ENCODE data around the gene WDR47. TPM values are rescaled to one million over a fixed set of nuclear protein-coding genes. Genes with fewer than 3 reads are reported as not detected.

WDR47 gene
- total RNA-seq, 1 experiment from 2014 or later = 16.1 TPM

DNA sequence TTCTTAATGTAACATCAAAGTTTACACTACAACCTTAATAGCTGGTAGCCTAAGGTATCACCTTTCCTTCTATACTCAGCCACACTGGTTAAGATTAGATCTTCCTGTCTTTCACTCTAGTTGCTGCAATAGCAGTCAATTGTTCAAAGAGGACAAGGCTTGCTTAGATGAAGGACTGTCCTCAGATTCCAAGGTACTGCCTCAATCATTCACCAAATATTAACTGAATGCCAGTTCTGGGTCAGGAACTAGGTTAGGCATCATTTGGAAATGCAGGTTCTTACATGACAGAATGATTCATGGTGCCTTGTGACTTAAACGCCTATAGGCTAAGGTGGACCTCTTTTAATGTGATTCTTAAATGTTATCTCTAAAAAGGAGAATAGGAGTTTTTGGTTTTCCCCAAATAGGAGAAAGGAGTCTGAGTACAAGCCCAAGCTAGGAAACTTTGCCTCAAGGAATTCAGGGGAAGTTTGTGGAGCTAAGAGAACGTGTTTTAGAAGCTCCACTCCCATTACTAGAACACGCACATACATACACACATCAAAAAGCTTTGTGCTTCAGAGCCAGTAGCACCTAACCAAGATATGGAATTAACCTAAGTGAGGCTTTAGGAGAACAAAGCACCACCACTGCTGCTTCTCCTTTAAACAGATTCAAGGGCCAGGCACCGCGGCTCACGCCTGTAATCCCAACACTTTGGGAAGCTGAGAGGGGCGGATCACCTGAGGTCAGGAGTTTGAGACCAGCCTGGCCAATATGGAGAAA is 8.5 kb upstream of the WDR47 start:
- no TSS peak for BruUV-seq (replicated peaks)
- Mint-ChIP-seq H3K4me1 (ENCODE audit: insufficient read depth, unreplicated experiment) (peaks cover 9% of the 10 kb centered on the region), H3K4me3 (ENCODE audit: unreplicated experiment) (no peak overlapping the region), H3K9me3 (ENCODE audit: unreplicated experiment) (no peaks in the 10 kb centered on the region), H3K36me3 (ENCODE audit: insufficient read depth, unreplicated experiment) (no peaks in the 10 kb centered on the region), H3K27ac (ENCODE audit: low read depth, unreplicated experiment) (peak overlapping the region; percentile 13), H3K27me3 (ENCODE audit: insufficient read depth, unreplicated experiment) (no peaks in the 10 kb centered on the region)
- CTCF ChIA-PET = interaction anchor here (0.9 to 1.3 kb wide), 3 partner anchors 8 to 49 kb away, joined by 3 to 5 read pairs (median 5); no protein-coding TSS in a partner anchor
- peak; percentile 28 for DNase-seq (ENCODE audit: unreplicated experiment)
- POLR2A ChIA-PET = interaction anchor here (0.8 to 2.0 kb wide), 8 partner anchors 8 to 49 kb away, joined by 3 to 7 read pairs (median 3); partner anchors contain the start of genes TAF13 and WDR47
- intact Hi-C loops (cut with micrococcal nuclease) = no loop called here
- TF ChIP-seq CTCF (IDR thresholded peaks at IDR 0.05; ENCODE audit: unreplicated experiment) = no peak

DNA sequence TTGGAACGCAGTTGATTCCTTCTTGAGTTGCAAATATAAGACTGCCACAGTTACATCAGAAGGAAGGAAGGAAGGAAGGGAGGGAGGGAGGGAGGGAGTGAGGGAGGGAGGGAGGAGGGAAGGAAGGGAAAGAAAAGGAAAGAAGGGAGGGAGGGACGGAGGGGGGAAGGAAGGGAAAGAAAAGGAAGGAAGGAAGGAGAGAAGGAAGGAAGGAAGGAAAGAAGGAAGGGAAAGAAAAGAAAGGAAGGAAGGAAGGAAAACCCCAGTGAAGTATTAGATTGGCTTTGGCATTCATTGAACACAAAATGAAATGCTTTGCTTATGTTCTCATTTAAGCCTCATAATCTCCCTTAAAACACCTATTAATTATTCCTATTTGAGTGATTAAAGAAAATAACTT is 6.4 kb upstream of the WDR47 start:
- ChIA-PET CTCF (interaction anchor here (1.0 kb wide), 1 partner anchor 52 kb away, joined by 3 read pairs; no protein-coding TSS in a partner anchor), POLR2A (interaction anchor here (1.0 kb wide), 1 partner anchor 9 kb away, joined by 3 read pairs; no protein-coding TSS in a partner anchor)
- peaks cover 9% of the 10 kb centered on the region for H3K4me1 Mint-ChIP-seq (ENCODE audit: insufficient read depth, unreplicated experiment)

GRCh38 chr1:109047339-109047738 is 5.4 kb upstream of the WDR47 start:
- Mint-ChIP-seq H3K9me3 (ENCODE audit: unreplicated experiment) (no peaks in the 10 kb centered on the region), H3K4me1 (ENCODE audit: insufficient read depth, unreplicated experiment) (peaks cover 13% of the 10 kb centered on the region), H3K27me3 (ENCODE audit: insufficient read depth, unreplicated experiment) (no peaks in the 10 kb centered on the region), H3K27ac (ENCODE audit: low read depth, unreplicated experiment) (no peak overlapping the region), H3K4me3 (ENCODE audit: unreplicated experiment) (no peak overlapping the region), H3K36me3 (ENCODE audit: insufficient read depth, unreplicated experiment) (no peaks in the 10 kb centered on the region)
- no peak for TF ChIP-seq CTCF (IDR thresholded peaks at IDR 0.05; ENCODE audit: unreplicated experiment)
- intact Hi-C loops (cut with micrococcal nuclease) = no loop called here
- BruUV-seq (replicated peaks) = no TSS peak
- DNase-seq (ENCODE audit: unreplicated experiment) = no peak
- CTCF ChIA-PET = no interaction called here
- POLR2A ChIA-PET = interaction anchor here (0.8 kb wide), 1 partner anchor 166 kb away, joined by 4 read pairs; the partner anchor contains the start of gene SARS1

More for the DNA sequence above, 6.4 kb upstream of the WDR47 start:
- intact Hi-C loops (cut with micrococcal nuclease) = no loop called here
- DNase-seq (ENCODE audit: unreplicated experiment) = no peak
- no peak for TF ChIP-seq CTCF (IDR thresholded peaks at IDR 0.05; ENCODE audit: unreplicated experiment)
- no peaks in the 10 kb centered on the region for H3K27me3 Mint-ChIP-seq (ENCODE audit: insufficient read depth, unreplicated experiment)
- H3K4me3 Mint-ChIP-seq (ENCODE audit: unreplicated experiment) = no peak overlapping the region
- no peaks in the 10 kb centered on the region for H3K36me3 Mint-ChIP-seq (ENCODE audit: insufficient read depth, unreplicated experiment)
- H3K9me3 Mint-ChIP-seq (ENCODE audit: unreplicated experiment) = no peaks in the 10 kb centered on the region
- no TSS peak for BruUV-seq (replicated peaks)
- H3K27ac Mint-ChIP-seq (ENCODE audit: low read depth, unreplicated experiment) = no peak overlapping the region

DNA sequence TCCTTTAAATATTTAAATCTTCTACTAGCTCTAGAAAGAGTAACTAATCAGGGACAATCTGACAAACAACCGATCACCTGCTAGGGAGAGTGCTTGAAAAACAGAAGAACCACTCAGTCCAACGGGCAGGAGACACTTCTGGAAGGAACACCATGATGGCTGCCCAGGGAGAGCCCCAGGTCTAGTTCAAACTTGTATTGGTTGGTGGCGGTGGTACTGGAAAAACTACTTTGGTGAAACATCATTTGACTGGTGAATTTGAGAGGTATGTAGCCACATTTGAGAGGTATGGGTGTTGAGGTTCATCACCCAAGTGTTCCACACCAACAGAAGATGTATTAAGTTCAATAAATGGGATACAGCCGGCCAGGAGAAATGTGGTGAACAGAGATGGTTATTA is 4.8 kb upstream of the WDR47 start:
- POLR2A ChIA-PET = no interaction called here
- CTCF ChIA-PET = no interaction called here
- intact Hi-C loops (cut with micrococcal nuclease) = no loop called here
- TF ChIP-seq CTCF (IDR thresholded peaks at IDR 0.05; ENCODE audit: unreplicated experiment) = no peak
- BruUV-seq (replicated peaks) = no TSS peak
- H3K36me3 Mint-ChIP-seq (ENCODE audit: insufficient read depth, unreplicated experiment) = peaks cover 6% of the 10 kb centered on the region
- DNase-seq (ENCODE audit: unreplicated experiment) = no peak
- H3K9me3 Mint-ChIP-seq (ENCODE audit: unreplicated experiment) = no peaks in the 10 kb centered on the region
- H3K27me3 Mint-ChIP-seq (ENCODE audit: insufficient read depth, unreplicated experiment) = no peaks in the 10 kb centered on the region
- peaks cover 15% of the 10 kb centered on the region for H3K4me1 Mint-ChIP-seq (ENCODE audit: insufficient read depth, unreplicated experiment)
- H3K27ac Mint-ChIP-seq (ENCODE audit: low read depth, unreplicated experiment) = no peak overlapping the region
- no peak overlapping the region for H3K4me3 Mint-ChIP-seq (ENCODE audit: unreplicated experiment)
